GM12878 (cell line): Measurements from ENCODE around the gene KCNJ14.

Experiments used
- BHLHE40 ChIP-seq, 2 experiments: fragments of 450-650 bp in 1 of 2; IDR thresholded peaks; 2 replicates each; pipeline ENCODE4 v1.6.1; 2011 to 2017; ENCODE audit warnings: low read depth in 2 of 2, borderline replicate concordance in 1 of 2, improper control_type of control experiment in 1 of 2, low read length in 1 of 2, mild to moderate bottlenecking in 1 of 2
- CREM ChIP-seq: IDR thresholded peaks from 2 replicates; pipeline ENCODE4 v1.6.1; 2014; ENCODE audit warnings: antibody characterized with exemption, low read depth
- HDAC6 ChIP-seq: fragments of 200-600 bp; sonication (generic); IDR thresholded peaks from one replicate; pipeline ENCODE4 v1.8.0; 2017; ENCODE audit warnings: antibody characterized with exemption; ENCODE audit not compliant: unreplicated experiment
- POLR2AphosphoS5 ChIP-seq: IDR thresholded peaks from 2 replicates; pipeline ENCODE4 v1.6.1; 2011; ENCODE audit warnings: mild to moderate bottlenecking, low read length, inconsistent platforms
- SIN3A ChIP-seq: IDR thresholded peaks from 2 replicates; pipeline ENCODE4 v1.6.1; 2012; ENCODE audit warnings: low read depth, low read length, improper control_type of control experiment
- TF ChIP-seq, protein P1 (sequence below), 3 experiments: IDR thresholded peaks in 2 of 3; conservative IDR thresholded peaks in 1 of 3; 2 replicates each; pipeline ENCODE4 v1.5.1; 2011; ENCODE audit warnings: low read depth in 3 of 3, low read length in 3 of 3, mild to moderate bottlenecking in 3 of 3, control low read depth in 2 of 3, moderate library complexity in 2 of 3, inconsistent platforms in 1 of 3, mixed read lengths in 1 of 3; ENCODE audit not compliant: control insufficient read depth in 2 of 3, insufficient read depth in 1 of 3; ENCODE audit errors: extremely low read depth in 1 of 3

DNA sequence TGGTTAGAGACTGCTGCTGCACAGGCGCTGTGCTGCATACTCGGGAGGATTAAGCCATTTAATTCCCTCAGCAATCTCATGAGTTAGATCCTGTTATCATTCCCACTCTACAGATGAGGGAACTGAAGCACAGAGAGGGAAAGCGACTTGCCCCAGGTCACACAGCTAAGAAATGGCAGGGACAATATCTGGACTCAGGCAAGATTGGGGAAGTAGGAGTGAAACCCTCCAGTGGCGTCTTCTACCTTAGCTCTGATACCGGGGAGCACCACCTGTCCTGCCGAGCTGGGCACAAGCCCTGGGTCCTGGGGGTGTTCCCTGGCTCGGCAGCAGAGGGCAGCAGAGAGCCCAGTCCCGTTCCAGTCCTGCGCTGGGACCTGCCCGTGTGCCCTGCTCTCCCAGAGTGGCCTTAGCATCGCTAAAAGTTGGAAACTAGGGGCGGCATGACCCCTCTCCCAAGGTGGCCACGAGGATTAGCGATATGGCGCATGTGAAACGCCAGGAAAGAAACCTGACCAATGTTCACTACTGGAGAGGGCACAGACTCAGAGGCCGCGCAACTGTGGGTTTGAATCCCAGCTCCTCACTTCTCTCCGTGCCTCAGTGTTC is 34.3 kb downstream of the KCNJ14 start:
- no peak for TF ChIP-seq HDAC6
- TF ChIP-seq, protein P1, sequence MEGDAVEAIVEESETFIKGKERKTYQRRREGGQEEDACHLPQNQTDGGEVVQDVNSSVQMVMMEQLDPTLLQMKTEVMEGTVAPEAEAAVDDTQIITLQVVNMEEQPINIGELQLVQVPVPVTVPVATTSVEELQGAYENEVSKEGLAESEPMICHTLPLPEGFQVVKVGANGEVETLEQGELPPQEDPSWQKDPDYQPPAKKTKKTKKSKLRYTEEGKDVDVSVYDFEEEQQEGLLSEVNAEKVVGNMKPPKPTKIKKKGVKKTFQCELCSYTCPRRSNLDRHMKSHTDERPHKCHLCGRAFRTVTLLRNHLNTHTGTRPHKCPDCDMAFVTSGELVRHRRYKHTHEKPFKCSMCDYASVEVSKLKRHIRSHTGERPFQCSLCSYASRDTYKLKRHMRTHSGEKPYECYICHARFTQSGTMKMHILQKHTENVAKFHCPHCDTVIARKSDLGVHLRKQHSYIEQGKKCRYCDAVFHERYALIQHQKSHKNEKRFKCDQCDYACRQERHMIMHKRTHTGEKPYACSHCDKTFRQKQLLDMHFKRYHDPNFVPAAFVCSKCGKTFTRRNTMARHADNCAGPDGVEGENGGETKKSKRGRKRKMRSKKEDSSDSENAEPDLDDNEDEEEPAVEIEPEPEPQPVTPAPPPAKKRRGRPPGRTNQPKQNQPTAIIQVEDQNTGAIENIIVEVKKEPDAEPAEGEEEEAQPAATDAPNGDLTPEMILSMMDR (IDR thresholded peaks at IDR 0.05 in 2 of 3, conservative IDR thresholded peaks at IDR 0.05 in 1 of 3; ENCODE audit: control insufficient read depth in 2 of 3, extremely low read depth in 1 of 3, insufficient read depth in 1 of 3, low read depth in 3 of 3, low read length in 3 of 3) = peak; percentile 94 to 98 (median 94)
- TF ChIP-seq CREM = 0 out of 2 replicates have a peak, but pooled peaks have one; percentile 11
- TF ChIP-seq POLR2AphosphoS5 = no peak
- TF ChIP-seq BHLHE40 (IDR thresholded peaks at IDR 0.05; ENCODE audit: borderline replicate concordance in 1 of 2, low read depth in 2 of 2, low read length in 1 of 2) = peak; percentile 53 to 56; a peak in 3 of 4 replicates
- TF ChIP-seq SIN3A = no peak
